Measurements from ENCODE around the gene GDF10. TPM values are rescaled to one million over a fixed set of nuclear protein-coding genes. Genes with fewer than 3 reads are reported as not detected.

GDF10 gene
- total RNA-seq, 4 donors from 2014 or later: 3.6 to 9.6 (median 7.3) TPM

DNA sequence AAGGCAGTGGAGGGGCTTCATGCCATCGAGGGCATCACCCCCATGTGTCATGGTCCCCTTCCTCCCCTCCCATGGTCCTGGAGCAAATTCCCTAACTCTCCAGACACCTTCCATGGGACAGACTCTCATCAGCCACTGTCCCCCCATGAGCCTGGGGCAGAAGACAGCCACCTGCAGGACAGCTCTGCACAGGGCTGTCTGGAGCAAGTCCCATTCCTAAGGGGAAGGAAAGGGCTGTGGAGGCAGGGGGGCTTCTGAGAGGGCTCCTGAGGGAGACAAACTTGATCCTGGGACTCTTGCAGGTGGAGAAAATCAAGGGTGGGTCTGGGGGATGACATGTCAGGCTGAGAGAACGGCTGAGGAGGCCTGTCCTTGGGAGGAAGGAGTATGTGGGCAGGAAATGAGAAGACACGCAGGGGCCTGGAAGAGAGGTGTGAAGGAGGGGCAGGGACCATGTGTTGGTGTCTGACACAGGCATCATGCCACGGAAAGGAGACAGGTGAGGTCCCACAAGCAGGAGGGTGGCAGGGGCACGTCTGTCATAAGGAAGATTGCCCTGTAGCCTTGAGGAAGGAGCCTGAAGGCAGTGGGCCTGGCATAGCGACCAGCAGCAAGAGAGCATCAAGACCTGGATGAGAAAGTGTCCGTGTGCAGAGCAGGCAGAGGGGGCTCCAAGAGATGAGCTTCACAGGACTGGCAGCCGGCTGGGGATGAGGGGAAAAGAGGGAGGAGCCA is 14.4 kb upstream of the GDF10 start:
- no peak for TF ChIP-seq POLR2A (IDR thresholded peaks at IDR 0.05)
- TF ChIP-seq, protein P1, sequence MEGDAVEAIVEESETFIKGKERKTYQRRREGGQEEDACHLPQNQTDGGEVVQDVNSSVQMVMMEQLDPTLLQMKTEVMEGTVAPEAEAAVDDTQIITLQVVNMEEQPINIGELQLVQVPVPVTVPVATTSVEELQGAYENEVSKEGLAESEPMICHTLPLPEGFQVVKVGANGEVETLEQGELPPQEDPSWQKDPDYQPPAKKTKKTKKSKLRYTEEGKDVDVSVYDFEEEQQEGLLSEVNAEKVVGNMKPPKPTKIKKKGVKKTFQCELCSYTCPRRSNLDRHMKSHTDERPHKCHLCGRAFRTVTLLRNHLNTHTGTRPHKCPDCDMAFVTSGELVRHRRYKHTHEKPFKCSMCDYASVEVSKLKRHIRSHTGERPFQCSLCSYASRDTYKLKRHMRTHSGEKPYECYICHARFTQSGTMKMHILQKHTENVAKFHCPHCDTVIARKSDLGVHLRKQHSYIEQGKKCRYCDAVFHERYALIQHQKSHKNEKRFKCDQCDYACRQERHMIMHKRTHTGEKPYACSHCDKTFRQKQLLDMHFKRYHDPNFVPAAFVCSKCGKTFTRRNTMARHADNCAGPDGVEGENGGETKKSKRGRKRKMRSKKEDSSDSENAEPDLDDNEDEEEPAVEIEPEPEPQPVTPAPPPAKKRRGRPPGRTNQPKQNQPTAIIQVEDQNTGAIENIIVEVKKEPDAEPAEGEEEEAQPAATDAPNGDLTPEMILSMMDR (IDR thresholded peaks at IDR 0.05): no peak
- intact Hi-C loops (cut with DNase I): no loop called here
- WGBS, 2 donors: 77 to 80% methylated on average over 8 of the region's 8 CpGs

DNA sequence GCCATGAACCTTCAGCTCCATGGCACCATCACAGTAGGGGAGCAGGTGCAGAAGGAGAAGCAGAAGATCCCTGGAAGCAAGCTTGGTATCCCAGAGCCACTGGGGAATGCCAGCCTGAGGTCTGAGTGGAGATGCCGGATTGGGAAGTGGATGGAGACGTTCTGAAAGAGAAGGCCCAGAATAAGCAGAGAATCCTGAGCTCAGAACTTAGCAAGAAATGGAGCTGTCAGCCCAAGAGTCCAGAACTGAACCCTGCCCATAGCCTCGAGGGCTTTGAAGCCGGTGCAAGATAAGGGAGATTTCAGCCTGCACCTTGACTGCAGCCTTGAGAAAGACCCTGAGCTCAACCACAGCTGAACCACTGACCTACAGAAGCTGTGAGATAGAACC is 13.9 kb upstream of the GDF10 start:
- Histone ChIP-seq H3K4me1 (no peaks in the 10 kb centered on the region), H3K27me3 (no peaks in the 10 kb centered on the region), H3K9me3 (no peaks in the 10 kb centered on the region), H3K4me3 (replicated peaks in 1 of 3) (no peak overlapping the region), H3K36me3 (no peaks in the 10 kb centered on the region), H3K27ac (no peak overlapping the region)
- DNase-seq: no peak
- WGBS, 2 donors: 93 to 97% methylated on average over 4 of the region's 4 CpGs
- intact Hi-C loops (cut with DNase I): no loop called here
- TF ChIP-seq POLR2A (IDR thresholded peaks at IDR 0.05): no peak
- TF ChIP-seq, protein P1 (IDR thresholded peaks at IDR 0.05): no peak

More for the DNA sequence above, 14.4 kb upstream of the GDF10 start:
- Histone ChIP-seq H3K9me3 (no peaks in the 10 kb centered on the region), H3K27me3 (no peaks in the 10 kb centered on the region), H3K4me1 (no peaks in the 10 kb centered on the region), H3K27ac (no peak overlapping the region), H3K4me3 (replicated peaks in 1 of 3) (no peak overlapping the region), H3K36me3 (no peaks in the 10 kb centered on the region)
- no peak for DNase-seq

DNA sequence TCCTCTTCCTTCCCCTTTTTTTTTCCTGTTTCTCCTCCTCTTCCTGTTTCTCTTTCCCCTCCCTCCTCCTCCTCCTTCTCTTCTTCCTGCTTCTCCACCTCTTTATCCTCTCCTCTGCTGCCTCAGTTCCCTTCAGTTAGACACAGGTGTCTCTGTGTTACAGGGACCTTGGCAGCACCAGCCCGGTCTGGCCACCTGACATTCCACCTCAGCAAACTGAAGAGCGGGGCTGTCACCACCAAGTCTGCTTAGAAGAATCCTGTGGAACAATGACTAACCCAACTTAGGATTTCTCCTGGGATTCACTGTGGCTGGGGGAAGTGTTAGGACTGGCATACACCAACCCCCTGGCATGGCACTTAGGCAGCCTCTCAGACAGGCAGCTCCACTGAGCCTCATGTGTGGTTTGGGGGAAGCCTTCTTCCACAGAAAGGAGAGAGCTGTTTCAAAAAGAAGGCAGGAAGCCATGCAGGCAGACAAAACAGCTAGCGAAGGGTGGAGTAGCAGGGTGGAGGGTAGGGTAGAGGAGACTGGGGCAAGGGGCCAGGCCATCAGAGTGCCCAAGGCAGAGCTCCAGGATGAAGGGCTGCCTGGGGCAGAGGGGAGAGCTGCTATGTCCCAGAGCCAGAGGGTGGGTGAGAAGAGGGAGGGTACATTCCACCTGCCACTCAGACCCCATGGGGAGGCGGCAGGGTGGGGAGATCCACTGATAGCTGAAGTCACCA is 13.2 kb upstream of the GDF10 start:
- no peak for DNase-seq

DNA sequence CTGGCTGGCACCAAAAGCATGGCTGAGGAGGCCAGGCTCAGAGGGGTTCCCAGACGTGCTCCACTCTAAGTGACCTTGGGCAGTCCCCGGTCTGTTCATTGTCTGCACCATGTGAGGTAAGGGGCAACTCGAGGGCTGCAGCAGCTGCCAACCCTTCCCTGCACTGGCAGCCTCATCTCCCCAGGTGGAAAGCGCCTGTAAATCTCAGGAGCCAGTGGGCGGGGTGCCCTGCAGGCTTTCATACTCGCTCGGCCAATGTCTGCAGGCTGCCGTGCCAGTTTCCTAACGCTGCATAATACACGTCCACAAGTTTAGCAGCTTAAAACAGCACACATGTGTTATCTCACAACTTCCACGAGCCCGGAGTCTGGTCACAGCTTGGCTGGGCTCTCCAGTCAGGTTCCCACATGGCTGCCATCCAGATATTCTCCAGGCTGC is 12.6 kb upstream of the GDF10 start:
- Histone ChIP-seq H3K9me3 (no peaks in the 10 kb centered on the region), H3K4me1 (no peaks in the 10 kb centered on the region), H3K27me3 (no peaks in the 10 kb centered on the region), H3K27ac (no peak overlapping the region), H3K36me3 (no peaks in the 10 kb centered on the region), H3K4me3 (replicated peaks in 1 of 3) (no peak overlapping the region)
- intact Hi-C loops (cut with DNase I): no loop called here
- WGBS, 2 donors: 63 to 77% methylated on average over 8 to 11 of the region's 12 CpGs
- no peak for DNase-seq
- TF ChIP-seq, protein P1 (IDR thresholded peaks at IDR 0.05): no peak
- no peak for TF ChIP-seq POLR2A (IDR thresholded peaks at IDR 0.05)

More for the DNA sequence above, 13.2 kb upstream of the GDF10 start:
- H3K36me3 ChIP-seq: no peaks in the 10 kb centered on the region
- H3K9me3 ChIP-seq: no peaks in the 10 kb centered on the region
- H3K4me3 ChIP-seq (replicated peaks in 1 of 3): no peak overlapping the region
- no peaks in the 10 kb centered on the region for H3K4me1 ChIP-seq
- WGBS, 2 donors: 87 to 89% methylated on average over 4 of the region's 4 CpGs
- no peaks in the 10 kb centered on the region for H3K27me3 ChIP-seq
- H3K27ac ChIP-seq: no peak overlapping the region
- TF ChIP-seq POLR2A (IDR thresholded peaks at IDR 0.05): no peak
- TF ChIP-seq, protein P1 (IDR thresholded peaks at IDR 0.05): no peak
- intact Hi-C loops (cut with DNase I): no loop called here

DNA sequence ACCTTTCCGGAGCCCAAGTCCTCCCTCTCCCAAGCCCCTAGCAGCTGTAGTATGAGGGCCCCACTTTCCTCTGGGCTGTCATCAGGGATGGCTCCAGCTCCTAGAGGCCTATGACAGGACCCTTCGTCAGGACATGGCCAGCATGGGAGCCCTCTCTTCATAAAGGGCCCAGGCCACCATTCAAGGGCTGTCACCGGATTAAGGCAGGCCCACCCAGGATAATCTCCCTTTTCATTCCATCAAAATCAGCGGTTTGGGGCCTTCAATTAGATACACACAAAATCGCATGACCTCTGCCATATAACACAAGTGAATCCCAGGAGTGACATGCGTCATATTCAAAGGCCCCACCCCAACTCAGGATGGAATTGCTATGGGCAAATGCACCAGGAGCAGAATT is 12.2 kb upstream of the GDF10 start:
- Histone ChIP-seq H3K36me3 (no peaks in the 10 kb centered on the region), H3K4me3 (replicated peaks in 1 of 3) (no peak overlapping the region), H3K27ac (no peak overlapping the region), H3K9me3 (no peaks in the 10 kb centered on the region), H3K27me3 (no peaks in the 10 kb centered on the region), H3K4me1 (no peaks in the 10 kb centered on the region)
- TF ChIP-seq, protein P1 (IDR thresholded peaks at IDR 0.05): no peak
- TF ChIP-seq POLR2A (IDR thresholded peaks at IDR 0.05): no peak
- WGBS, 2 donors: 99 to 100% methylated on average over 5 to 6 of the region's 6 CpGs
- intact Hi-C loops (cut with DNase I): no loop called here
- DNase-seq: no peak
